NCI-H69 (cell line): ENCODE data around the gene MYL4.
"Not testable (repeated sequence)": the region's sequence is repeated elsewhere in the genome, so short reads cannot be mapped to it uniquely, and the experiment has no call there.

Experiments
- DNase-seq: peaks from one replicate; lab custom pipeline; 2025; lab: John Stamatoyannopoulos, UW

MYL4 gene

DNA sequence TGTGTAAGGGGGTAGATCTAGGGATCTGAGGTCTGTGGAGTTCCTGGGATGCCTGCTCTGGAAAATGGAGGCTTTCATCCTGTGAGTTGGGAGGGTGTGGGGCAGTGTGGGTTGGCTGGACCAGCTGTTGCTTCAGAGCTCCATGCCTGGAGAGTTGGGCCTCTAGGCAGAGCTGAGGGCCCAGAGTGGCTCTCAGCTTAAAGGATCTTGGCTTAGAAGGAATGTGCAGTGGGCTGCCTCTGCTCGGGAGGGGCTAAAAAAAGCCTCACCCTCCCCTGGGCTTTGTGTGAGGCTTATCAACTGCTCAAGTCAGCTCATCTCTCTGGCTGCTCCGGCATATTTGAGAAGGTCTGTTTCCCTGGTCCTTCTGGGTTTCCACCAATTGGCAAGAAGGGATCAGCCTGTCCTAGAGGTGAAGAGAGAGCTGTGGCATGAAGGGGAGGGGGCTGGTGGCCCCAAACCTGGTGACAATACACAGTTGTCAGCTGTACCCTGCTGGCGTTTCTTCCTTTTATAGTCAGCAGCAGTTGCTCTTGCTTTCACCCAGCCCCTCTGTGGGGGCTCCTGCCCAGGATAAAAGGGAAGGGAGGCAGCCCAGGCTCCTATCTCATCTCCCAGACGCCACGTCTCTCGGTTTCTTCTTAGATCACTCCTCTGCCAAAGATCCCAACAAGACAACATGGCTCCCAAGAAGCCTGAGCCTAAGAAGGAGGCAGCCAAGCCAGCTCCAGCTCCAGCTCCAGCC is at the start of gene MYL4:
Gene MYL4, plus strand, starts transcription at position 605 of the 745 bp plus-strand sequence. Its CDS starts 75 bp downstream, at position 680.
- DNase-seq, result no peak

DNA sequence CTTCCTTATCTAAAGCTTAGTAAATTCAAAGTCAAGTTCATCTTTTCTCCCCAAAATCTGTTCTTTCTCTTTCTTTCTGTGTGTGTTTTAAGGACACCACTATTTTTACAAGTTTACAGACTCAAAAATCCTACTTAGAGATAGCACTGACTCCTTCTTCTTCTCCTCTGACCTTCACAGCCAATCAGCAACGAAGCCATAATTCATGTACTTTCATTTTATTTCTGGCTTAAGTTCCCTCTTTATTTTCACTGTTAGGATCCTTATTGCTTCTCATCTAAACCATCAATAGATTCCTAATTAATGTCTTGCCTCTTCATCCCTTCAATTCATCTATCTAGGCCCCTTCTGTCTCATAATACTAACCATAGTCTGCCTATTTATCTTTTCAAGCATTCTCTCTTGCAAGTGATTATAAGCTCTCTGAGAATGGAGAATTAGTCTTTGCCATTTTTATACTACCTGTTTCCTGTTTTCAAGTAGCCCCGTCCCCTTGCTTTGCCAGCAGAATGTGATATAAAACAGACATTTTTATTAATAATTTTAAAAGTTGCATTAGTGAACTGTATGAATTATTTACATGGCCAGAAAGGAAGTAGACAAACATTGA is 47.0 kb upstream of the MYL4 start:
- DNase-seq, result no peak

DNA sequence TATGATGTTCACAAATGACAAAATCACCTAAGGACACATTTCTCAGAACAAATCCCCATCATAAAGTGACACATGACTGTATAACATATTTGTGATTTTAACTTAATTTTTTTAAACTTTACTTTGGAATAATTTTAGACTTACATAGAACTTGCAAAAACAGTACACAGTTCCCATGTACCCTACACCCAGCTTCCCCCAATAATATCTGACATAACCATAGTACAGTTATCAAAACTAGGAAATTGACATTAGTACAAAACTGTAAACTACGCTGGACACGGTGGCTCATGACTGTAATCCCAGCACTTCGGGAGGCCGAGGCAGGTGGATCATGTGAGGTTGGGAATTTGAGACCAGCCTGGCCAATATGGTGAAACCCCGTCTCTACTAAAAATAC is 44.9 kb upstream of the MYL4 start:
- DNase-seq, result no peak

DNA sequence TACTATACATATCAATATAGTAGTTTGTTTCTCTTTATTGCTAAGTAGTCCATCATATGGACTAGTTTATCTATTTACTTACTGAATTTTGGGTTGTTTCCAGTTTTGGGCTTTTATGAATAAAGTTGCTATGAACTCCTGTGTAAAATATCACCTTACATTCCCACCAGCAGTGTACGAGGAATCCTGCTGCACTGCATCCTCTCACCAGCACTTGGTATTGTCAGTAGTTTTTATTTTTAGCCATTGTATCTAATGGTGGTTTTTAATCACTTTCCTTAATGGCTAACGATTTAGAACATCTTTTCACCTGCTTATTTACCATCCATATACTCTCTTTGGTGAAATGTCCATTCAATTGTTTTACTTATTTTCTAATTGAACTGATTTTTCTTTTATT is 44.0 kb upstream of the MYL4 start:
- no peak for DNase-seq

DNA sequence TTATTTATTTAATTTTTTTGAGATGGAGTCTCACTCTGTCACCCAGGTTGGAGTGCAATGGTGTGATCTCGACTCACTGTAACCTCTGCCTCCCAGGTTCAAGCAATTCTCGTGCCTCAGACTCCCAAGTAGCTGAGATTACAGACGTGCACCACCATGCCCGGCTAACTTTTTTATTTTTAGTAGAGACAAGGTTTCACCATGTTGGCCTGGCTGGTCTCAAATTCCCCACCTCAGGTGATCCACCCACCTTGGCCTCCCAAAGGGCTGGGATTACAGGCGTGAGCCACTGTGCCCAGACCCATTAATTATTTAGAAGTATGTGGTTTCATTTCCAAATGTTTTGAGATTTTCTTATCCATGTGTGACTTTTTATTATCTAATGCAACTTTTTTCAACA is 42.3 kb upstream of the MYL4 start:
- not testable (repeated sequence) for DNase-seq

DNA sequence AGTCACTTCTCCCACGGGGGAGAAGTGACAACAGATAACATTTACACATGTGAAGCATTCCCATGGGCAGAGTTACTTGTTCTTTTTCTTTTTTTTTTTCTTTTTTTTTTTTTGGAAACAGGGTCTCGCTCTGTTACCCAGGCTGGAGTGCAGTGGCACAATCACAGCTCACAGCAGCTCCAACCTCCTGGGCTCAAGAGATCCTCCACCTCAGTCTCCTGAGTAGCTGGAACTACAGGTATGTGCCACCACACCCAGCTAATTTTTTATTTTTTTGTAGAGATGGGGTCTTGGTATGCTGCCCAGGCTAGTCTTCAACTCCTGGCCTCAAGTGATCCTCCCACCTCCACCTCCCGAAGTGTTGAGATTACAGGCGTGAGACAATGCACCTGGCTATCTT is 40.3 kb upstream of the MYL4 start:
- DNase-seq, result not testable (repeated sequence)

DNA sequence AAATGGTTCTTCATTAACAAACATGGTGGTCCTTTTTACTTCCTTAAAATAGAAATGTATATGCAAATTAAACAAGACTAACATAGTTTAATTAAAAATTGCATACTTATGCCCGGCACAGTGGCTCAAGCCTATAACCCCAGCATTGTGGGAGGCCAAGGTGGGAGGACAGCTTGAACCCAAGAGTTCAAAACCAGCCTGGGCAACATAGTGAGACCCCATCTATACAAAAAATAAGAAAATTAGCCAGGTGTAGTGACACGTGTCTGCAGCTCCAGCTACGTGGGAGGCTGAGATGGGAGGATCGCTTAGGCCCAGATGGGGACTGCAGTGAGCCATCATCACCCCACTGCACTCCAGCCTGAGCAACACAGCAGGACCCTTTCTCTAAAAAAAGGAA is 38.4 kb upstream of the MYL4 start:
- DNase-seq, result no peak

DNA sequence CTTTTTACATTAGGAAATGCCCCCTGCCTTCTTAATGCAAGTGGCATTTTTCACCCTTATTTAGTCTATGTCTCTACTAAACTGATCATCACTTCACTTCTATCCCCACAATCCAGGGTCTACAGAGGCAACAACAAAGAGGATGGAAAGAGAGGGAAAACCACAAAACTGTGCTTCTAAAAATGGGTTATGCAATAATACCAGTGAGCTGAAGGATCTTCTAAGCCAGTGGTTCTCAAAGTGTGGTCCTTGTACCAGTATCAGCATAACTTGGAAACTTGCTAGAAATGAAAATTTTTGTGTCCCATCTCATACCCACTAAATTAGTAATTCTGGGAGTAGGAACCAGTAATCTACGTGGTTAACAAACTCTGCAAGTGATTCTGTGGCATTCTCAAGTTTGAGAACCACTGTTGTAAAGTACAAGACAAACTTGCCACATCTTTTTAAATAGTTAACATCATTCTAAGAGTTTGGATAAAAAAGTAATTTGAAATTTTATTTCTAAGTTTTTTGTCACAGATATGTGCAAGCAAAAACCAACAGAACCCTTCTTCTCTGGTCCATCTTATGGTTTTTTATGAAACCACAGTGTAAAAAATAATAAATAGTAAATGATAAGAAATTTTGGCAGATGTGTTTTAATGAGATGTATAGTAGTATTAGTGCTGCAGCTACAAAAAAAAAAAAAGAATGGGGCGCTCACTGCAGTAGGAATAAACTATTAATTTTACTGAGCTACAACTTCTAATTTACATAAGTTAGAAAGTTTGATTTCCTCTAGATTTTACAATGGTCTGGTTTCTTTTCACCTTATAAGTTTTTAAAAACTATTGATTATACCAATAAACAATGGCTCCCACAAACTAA is 36.2 kb upstream of the MYL4 start:
- DNase-seq, result no peak

DNA sequence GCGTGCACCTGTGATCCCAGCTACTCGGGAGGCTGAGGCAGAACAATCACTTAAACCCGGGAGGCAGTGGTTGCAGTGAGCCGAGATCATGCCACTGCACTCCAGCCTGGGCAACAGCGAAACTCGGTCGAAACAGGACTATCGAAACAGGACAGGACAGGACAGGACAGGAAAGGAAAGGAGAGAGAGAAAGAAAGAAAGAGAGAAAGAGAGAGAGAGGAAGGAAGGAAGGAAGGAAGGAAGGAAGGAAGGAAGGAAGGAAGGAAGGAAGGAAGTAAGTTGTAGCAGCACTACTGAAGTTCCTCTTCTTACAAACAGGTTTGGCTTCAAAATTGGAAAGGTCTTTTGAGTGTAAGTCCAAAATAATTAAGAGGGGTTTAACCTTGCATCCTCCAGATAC is 34.3 kb upstream of the MYL4 start:
- not testable (repeated sequence) for DNase-seq

DNA sequence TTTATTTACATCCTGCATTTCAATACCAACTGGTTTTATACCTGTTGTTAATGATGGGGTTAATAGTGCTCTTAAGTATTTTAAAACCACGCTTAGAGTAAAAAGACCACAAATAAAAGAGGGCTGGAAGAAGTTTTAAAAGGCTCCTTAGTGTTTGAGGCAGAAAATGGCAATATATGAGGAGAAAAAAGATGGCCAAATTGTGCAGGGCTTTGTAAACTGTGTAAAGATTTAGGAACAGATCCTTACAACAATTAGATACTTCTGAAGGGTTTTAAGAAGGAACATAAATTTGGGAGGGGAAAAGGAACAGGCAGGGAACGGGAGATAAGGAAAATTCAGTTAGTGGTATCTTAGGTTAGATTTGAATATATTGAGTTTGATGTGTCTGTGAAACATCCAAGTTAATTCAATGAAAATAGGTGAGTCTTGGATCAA is 32.7 kb upstream of the MYL4 start:
- no peak for DNase-seq

DNA sequence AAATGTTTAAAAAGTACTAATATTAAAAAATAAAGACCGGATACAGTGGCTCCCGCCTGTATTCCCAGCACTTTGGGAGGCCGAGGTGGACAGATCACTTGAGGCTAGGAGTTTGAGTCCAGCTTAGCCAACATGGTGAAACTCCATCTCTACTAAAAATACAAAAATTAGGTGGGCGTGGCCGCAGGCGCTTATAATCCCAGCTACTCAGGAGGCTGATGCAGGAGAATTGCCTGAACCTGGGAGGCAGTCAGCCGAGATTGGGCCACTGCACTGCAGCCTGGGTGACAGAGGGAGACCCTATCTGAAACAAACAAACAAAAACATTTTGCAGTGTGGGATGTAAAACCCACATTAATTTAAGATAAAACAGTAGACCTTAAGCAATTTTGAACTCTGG is 31.9 kb upstream of the MYL4 start:
- DNase-seq, result no peak

DNA sequence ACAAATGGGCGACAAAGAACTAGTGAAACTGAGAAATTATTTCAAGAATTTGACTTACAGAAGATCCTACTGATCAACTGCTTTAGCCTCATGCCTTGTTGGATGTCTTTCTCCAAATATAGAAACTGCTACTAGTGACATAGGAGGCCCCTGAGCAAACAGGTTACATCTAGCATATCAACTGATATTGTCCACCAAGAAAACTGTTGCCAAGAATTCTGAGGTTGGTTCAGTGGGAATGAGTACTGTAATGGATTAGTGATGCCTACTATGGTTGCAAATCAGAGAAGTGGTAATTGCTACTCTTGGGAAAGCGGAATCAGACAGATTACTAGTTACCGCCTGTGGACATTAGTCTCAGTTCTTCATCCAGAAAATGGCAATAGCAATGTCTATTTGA is 30.0 kb upstream of the MYL4 start:
- no peak for DNase-seq

DNA sequence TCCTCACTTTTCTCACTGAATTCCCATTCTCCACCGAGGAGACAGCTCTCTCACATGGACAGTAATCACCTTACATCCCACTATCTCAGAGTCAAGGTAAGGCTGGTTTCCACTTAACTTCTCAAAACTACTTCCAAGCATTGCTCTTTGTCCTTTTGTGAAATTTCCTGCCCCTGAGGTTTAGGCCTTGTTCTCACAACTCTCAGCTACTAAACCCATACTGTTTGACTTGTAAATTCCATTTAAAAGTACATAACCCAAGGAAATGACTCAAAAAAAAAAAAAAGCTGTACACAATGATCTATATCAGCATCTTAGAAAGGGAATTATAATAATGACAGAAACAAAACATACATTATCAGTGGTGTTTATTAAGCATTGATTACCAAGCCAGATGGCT is 28.8 kb upstream of the MYL4 start:
- DNase-seq, result no peak

DNA sequence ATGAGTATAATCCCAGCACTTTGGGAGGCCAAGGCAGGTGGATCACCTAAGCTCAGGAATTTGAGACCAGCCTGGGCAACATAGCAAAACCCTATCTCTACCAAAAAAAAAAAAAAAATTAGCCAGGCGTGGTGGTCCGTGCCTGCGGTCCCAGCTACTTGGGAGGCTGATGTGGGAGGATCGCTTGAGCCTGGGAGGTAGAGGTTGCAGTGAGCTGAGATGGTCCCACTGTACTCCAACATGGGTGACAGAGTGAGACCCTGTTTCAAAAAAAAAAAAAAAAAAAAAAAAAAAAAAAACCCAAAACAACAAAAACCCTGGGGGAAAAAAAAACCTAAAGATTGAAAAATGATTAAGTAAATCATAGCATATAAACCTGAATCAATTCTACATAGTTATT is 28.2 kb upstream of the MYL4 start:
- not testable (repeated sequence) for DNase-seq

DNA sequence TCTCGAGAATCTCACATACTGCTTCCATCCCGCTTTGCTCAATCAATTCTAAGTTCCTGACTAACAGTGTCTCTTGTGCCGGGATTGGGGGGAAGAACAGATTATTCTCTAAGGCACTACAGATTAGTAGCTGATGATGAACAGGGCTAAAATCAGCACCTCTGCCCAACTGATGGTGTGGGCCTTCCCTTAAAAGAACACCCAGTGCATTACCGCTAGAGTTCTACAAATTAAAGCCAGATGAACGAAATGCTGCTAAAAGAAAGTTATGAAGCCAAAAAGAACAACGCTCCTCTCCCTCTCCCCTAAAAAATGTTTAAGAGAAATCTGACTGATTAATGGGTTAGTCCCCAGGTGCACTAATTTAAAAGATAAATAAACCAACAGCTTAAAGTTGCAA is 24.5 kb upstream of the MYL4 start:
- DNase-seq, result no peak

DNA sequence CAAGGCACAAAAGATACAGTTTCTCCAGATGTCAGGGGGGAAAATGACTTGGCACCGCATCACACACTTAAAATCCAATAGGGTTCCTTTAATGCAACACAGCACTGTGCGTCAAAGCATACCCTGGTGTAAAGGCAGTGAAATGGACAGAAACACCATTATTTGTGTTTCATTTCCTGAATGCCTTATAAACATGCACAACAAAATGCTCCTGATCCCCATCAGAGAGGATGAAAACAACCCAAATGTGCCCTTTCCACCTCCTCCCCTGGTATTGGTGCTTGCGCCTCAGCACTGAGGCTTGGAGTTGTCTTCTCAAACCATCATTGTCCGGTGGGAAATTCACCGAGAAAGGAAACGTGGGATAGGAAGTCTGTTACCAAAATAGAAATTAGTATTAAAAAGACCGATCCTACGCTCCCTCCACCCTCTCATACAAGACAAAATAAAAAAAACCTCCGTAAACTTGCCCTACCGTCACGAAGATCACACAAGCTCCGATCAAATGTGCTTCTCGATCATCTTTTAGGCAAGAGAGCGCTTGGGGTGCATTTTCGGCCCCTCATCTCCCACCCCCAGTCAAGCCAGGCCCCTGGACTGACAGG is 20.8 kb upstream of the MYL4 start:
- DNase-seq, result peak; percentile 68

DNA sequence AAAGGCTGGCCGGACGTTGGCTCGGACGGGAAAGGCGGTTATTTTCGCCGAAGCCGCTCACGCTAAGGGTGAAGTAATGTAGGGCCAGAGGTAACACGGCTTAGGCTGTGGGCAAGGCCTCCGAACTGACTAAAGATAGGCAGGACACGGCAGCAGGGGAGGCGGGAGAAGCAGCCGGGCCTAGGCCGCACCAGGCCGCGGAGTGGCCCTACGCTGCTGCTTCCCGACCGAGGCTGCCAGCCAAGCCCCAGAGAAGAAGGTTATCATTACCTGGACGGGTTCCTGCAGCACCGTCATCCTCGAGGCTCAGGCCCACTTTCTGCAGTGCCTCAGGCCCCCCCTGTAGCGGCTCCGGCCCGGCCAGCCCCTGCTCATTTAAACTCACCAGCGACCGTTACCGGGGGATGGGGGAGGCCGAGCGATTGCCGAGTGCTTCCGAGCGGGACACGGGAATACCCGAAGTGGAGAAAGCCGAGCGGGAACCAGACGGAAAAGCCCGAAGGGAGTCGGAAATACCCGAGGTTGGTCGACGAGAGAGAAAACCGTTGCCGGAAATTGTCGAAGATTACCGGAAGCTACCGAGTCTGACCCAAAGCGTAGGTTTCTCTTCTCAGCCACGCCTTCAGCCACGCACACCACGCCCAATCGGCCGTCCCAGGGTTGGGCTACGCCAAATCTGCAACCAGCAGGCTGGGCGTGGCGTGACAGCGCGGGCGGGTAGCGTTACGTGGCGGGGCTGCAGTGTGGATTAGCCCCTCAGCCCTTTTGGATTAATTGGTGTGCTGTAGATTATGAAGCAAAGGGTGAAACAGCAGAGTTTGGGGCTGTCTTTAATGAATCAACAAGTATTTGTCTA is 20.0 kb upstream of the MYL4 start, which contains the start of gene CDC27:
Gene CDC27, minus strand, starts transcription at position 420 of the 856 bp plus-strand sequence. Its CDS starts 123 bp downstream, at position 297.
- peak; percentile 98 for DNase-seq

DNA sequence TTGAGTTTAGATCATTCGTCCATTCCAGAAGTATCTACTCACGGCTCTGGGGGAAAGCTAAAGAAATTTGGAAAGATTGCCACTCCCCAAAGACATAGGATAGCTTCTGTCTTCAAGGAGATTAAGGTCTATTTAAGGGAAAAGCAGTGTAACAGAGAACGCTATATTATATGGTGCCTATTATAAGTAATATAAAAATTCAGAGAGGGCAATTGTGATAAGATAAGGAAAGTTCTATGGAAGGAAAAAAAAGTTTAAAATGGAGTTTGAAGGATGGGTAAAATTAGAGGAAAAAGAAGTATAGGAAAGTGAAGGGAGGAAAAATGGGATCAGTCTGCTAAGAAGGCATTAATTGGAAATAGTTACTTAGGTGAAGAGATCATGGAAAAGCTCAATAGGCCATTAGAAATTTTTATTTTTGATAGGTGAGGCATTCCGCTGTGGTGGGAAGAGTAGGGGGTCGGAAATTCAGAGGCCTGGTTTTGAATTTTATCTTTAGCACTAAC is 19.4 kb upstream of the MYL4 start:
- no peak for DNase-seq

DNA sequence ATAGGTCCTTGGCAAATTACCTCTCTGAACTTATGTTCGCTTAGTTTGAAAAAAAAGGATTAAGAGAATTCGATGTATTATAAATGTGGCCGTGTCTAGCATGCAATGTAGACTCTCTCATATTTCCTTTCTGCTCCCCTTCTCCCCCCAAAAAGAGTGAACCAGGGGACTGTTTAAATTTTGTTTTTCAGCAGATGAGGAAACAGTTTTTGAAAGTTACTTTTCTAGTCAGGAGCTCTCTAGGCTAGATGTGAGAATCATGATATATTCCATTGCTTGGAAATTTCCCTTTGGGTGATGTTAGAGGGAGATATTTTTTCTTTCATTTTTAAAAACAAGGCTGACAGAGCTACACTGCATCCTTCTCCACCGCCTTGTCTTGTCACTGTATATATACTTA is 18.9 kb upstream of the MYL4 start:
- no peak for DNase-seq

DNA sequence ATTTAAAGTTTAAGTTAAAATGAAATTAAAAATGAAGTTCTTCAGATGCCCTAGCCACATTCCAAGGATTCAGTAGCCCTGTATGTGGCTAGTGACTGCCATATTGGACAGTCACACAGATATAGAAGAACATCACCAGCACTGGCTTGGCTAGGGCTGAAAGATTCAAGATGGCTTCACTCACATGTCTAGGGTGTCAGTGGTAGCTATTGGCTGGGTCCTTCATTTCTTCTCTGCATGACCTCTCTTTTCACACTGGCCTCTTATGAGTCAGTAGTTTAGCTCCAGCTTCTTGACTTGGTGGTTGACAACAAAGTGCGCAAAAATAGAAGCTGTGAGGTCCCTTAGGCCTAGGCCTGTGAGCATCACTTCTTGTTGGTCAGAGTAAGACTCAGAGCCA is 18.4 kb upstream of the MYL4 start:
- DNase-seq, result no peak

DNA sequence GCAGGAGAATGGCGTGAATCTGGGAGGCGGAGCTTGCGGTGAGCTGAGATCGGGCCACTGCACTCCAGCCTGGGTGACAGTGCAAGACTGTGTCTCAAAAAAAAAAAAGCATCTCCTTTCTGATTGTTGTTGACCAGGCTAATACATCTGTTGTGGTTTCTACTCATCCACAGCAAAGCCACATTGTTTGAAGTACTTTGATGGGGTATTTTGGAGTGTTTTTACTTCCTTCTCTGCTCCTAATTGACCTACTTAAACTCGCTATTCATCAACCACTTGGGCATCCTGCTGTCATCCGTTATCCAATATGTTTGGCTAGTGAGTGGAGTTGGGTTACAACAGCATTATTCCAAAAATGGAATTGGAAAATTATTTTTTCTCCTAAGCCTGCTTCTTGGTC is 16.6 kb upstream of the MYL4 start:
- DNase-seq, result peak; percentile 68
